MM.1S (cell line): Measurements from ENCODE around the gene RPL10A.

Experiments used
- EZH2 ChIP-seq: fragments of 300-600 bp; sonication (generic); optimal IDR thresholded peaks from 2 replicates; pipeline ENCODE3; 2017; ENCODE audit warnings: low read depth, mild to moderate bottlenecking, antibody characterized with exemption, low read length, mixed read lengths
- TF ChIP-seq, protein P1 (sequence below): fragments of 300-600 bp; sonication (generic); IDR thresholded peaks from 2 replicates; pipeline ENCODE4 v1.5.1; 2016; ENCODE audit warnings: antibody characterized with exemption, low read length, mixed read lengths

DNA sequence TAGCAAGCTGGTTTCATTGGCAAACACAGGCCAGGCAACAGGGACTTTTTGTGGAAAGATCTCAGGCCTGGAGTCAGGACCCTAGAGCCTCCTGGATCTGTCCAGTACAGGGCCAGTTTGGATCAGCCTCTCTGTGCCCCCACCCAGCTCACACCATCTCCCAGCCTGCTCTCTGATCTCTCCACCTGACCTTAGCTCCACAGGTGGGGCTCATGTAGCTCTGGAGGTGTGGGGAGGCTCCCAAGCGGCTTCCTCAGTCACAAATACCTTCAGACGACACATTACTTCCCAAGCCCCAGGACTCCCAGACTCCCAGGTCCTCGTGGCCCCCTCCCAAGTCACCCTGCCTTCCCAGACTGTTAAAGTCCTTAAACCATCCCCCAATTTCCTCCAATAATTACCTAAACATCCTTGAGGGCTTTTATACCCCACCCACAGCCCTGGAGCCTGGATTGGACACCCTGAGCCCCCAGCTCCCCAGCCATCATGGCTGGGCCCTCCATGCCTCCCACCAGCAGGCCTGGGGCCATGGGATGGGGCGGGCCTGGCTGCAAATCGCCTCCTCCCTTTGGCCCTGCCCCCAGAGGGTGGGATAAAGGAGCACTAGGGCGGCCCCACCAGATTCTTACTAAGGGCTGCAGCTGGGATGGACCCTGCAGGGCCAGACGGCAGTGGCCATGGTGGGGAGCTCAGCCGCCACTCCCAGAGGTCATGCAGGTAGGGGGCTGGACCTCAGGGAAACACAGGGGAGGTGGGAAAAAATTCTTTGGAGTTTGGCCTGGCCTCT is 31.9 kb upstream of the RPL10A start:
- TF ChIP-seq, protein P1, sequence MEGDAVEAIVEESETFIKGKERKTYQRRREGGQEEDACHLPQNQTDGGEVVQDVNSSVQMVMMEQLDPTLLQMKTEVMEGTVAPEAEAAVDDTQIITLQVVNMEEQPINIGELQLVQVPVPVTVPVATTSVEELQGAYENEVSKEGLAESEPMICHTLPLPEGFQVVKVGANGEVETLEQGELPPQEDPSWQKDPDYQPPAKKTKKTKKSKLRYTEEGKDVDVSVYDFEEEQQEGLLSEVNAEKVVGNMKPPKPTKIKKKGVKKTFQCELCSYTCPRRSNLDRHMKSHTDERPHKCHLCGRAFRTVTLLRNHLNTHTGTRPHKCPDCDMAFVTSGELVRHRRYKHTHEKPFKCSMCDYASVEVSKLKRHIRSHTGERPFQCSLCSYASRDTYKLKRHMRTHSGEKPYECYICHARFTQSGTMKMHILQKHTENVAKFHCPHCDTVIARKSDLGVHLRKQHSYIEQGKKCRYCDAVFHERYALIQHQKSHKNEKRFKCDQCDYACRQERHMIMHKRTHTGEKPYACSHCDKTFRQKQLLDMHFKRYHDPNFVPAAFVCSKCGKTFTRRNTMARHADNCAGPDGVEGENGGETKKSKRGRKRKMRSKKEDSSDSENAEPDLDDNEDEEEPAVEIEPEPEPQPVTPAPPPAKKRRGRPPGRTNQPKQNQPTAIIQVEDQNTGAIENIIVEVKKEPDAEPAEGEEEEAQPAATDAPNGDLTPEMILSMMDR = no peak
- no peak for TF ChIP-seq EZH2
